MM.1S (cell line): ENCODE results near the gene DNAJB7.

Experiments
- EZH2 ChIP-seq: fragments of 300-600 bp; sonication (generic); optimal IDR thresholded peaks from 2 replicates; pipeline ENCODE3; 2017; ENCODE audit warnings: low read depth, mild to moderate bottlenecking, antibody characterized with exemption, low read length, mixed read lengths
- TF ChIP-seq, protein P1 (sequence below): fragments of 300-600 bp; sonication (generic); IDR thresholded peaks from 2 replicates; pipeline ENCODE4 v1.5.1; 2016; ENCODE audit warnings: antibody characterized with exemption, low read length, mixed read lengths

DNA sequence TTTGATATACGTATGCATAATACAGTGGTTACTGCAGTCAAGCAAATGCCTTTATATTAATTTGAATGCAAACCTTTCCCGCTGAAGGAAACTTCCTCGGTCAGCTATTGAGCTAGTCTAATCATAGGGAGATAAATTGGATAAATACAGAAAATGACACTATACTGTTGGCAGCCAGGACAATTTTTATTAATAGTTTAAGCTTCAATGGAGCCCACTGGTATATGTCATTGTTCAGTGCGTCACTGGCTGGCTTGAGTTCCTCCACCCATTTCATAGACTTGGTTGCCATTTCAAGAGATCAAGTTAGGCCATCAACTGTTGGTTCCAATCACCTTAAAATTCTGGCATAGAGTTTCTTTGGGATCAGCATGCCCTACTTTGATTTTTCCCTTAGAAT, 32.5 kb upstream of the DNAJB7 start:
- TF ChIP-seq EZH2: no peak
- TF ChIP-seq, protein P1, sequence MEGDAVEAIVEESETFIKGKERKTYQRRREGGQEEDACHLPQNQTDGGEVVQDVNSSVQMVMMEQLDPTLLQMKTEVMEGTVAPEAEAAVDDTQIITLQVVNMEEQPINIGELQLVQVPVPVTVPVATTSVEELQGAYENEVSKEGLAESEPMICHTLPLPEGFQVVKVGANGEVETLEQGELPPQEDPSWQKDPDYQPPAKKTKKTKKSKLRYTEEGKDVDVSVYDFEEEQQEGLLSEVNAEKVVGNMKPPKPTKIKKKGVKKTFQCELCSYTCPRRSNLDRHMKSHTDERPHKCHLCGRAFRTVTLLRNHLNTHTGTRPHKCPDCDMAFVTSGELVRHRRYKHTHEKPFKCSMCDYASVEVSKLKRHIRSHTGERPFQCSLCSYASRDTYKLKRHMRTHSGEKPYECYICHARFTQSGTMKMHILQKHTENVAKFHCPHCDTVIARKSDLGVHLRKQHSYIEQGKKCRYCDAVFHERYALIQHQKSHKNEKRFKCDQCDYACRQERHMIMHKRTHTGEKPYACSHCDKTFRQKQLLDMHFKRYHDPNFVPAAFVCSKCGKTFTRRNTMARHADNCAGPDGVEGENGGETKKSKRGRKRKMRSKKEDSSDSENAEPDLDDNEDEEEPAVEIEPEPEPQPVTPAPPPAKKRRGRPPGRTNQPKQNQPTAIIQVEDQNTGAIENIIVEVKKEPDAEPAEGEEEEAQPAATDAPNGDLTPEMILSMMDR: no peak
